NT2/D1 (cell line): ENCODE data around the gene HACD2.

Experiments used
- SUZ12 ChIP-seq: IDR thresholded peaks from 2 replicates; pipeline ENCODE4 v1.6.1; 2011; ENCODE audit not compliant: insufficient read length, insufficient read depth; ENCODE audit errors: extremely low read depth
- YY1 ChIP-seq: IDR thresholded peaks from 2 replicates; pipeline ENCODE4 v1.6.1; 2011; ENCODE audit not compliant: insufficient read length, insufficient read depth
- ZNF274 ChIP-seq: IDR thresholded peaks from 2 replicates; pipeline ENCODE4 v1.6.1; 2011; ENCODE audit warnings: mild to moderate bottlenecking, low read depth, low read length

GRCh38 chr3:123518892-123519485 is 65.9 kb downstream of the HACD2 start:
- TF ChIP-seq ZNF274 (no peak), YY1 (no peak), SUZ12 (no peak)
